ENCODE data around the gene IL23R.

- TF ChIP-seq CTCF (IDR thresholded peaks at IDR 0.05) (no peak), EP300 (IDR thresholded peaks at IDR 0.05) (no peak), POLR2A (IDR thresholded peaks at IDR 0.05) (no peak)
Observed at GRCh38 chr1:67213948-67214347, 47.7 kb downstream of the IL23R start.
